HCT116 (cell line): Measurements from ENCODE around the gene TMIE.

ENCODE experiments used
- ATF3 ChIP-seq: IDR thresholded peaks from 2 replicates; pipeline ENCODE4 v1.6.1; 2012
- CTCF ChIP-seq, 3 experiments: fragments of 200-600 bp in 1 of 3; sonication (generic) in 1 of 3; IDR thresholded peaks in 2 of 3; conservative IDR thresholded peaks in 1 of 3; 2 replicates each; pipeline ENCODE4 v1.5.1; 2012 to 2017; ENCODE audit warnings: low read depth in 2 of 3, low read length in 2 of 3, antibody characterized with exemption in 1 of 3, borderline replicate concordance in 1 of 3, control low read depth in 1 of 3, mild to moderate bottlenecking in 1 of 3, mixed read lengths in 1 of 3, mixed run types in 1 of 3, moderate library complexity in 1 of 3; ENCODE audit not compliant: insufficient read depth in 1 of 3
- EZH2phosphoT487 ChIP-seq: fragments of 200-600 bp; IDR thresholded peaks from 2 replicates; pipeline ENCODE4 v1.6.1; 2018; ENCODE audit warnings: antibody characterized with exemption, borderline replicate concordance
- POLR2A ChIP-seq: IDR thresholded peaks from 2 replicates; pipeline ENCODE4 v1.7.0; 2011; ENCODE audit warnings: borderline replicate concordance; ENCODE audit not compliant: insufficient read depth, insufficient read length; ENCODE audit errors: extremely low read depth
- POLR2AphosphoS5 ChIP-seq: IDR thresholded peaks from 2 replicates; pipeline ENCODE4 v1.6.1; 2011; ENCODE audit warnings: mild to moderate bottlenecking, low read depth, low read length, moderate library complexity
- REST ChIP-seq: IDR thresholded peaks from 2 replicates; pipeline ENCODE4 v1.6.1; 2012; ENCODE audit warnings: low read depth
- SP1 ChIP-seq: IDR thresholded peaks from 2 replicates; pipeline ENCODE4 v1.6.1; 2012; ENCODE audit warnings: low read depth

- no peak for TF ChIP-seq EZH2phosphoT487
- TF ChIP-seq CTCF (IDR thresholded peaks at IDR 0.05 in 2 of 3, conservative IDR thresholded peaks at IDR 0.05 in 1 of 3; ENCODE audit: borderline replicate concordance in 1 of 3, insufficient read depth in 1 of 3, low read depth in 2 of 3, low read length in 2 of 3): no peak
- TF ChIP-seq POLR2AphosphoS5: no peak
- no peak for TF ChIP-seq POLR2A
- TF ChIP-seq ATF3: no peak
- TF ChIP-seq SP1: no peak
- TF ChIP-seq REST: no peak
Observed at GRCh38 chr3:46669191-46669999, 31.8 kb upstream of the TMIE start.
